ENCODE measurements around the gene UCK2.

UCK2 gene

DNA sequence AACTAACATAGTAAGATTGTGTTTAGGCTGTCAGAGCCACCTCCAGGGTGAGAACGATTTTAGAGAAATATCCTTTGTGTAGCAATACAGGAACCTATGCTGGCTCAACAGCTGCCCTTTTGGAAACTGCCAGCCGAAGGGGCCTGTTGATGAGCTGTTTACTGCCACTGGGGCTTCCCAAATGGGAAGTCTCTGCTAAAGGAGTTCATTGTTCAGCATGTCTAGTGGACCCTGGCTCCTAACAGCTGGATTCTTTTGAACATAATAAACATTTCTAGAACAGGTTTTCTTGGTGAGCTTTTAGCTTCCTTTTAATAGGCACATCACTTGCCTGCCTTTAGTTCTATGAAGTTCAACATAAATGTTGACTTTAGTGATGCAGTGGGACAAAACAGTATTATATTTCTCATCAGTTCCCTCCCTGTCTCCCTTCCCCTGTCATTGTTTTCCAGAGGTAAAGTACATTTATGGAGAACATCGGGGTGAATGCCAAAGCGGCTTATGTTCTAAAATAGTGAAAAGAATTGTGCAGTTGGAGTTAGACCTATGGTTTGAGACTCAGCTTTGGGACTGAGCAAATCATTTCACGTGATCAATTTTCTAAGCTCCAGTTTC is 57.4 kb downstream of the UCK2 start:
- DNase-seq (ENCODE audit: insufficient read length, low spot score) (no peak), FAIRE-seq (no peak)
- TF ChIP-seq POLR2A (IDR thresholded peaks at IDR 0.05; ENCODE audit: low read depth, low read length), result no peak

GRCh38 chr1:165885305-165885694 is 57.9 kb downstream of the UCK2 start:
- no peak for FAIRE-seq
- TF ChIP-seq POLR2A (IDR thresholded peaks at IDR 0.05; ENCODE audit: low read depth, low read length), result no peak

GRCh38 chr1:165886193-165886592 is 58.8 kb downstream of the UCK2 start:
- TF ChIP-seq POLR2A (IDR thresholded peaks at IDR 0.05; ENCODE audit: low read depth, low read length), result no peak
- DNase-seq (ENCODE audit: insufficient read length, low spot score), result no peak
- no peak for FAIRE-seq

More at GRCh38 chr1:165885305-165885694, 57.9 kb downstream of the UCK2 start:
- no peak for DNase-seq (ENCODE audit: insufficient read length, low spot score)

GRCh38 chr1:165886983-165887382 is 59.6 kb downstream of the UCK2 start:
- no peak for TF ChIP-seq POLR2A (IDR thresholded peaks at IDR 0.05; ENCODE audit: low read depth, low read length)
- DNase-seq (ENCODE audit: insufficient read length, low spot score) (no peak), FAIRE-seq (no peak)

- DNase-seq (ENCODE audit: insufficient read length, low spot score) (no peak), FAIRE-seq (no peak)
- no peak for TF ChIP-seq POLR2A (IDR thresholded peaks at IDR 0.05; ENCODE audit: low read depth, low read length)
Observed at GRCh38 chr1:165887877-165888551, 60.6 kb downstream of the UCK2 start.

DNA sequence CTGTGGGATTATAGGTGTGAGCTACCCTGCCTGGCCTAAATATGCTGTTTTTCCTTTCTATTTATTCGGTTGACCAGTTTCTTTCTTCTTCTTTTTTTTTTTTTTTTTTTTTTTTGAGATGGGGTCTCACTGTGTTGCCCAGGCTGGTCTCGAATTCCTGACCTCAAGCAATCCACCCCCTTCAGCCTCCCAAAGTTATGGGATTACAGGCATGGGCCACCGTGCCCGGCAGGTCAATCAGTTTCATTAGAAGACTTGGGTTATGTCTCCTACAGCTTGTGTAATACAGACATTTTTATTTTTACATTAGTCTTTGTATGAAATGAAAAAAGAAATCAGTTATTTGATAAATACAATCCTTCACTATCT is 61.1 kb downstream of the UCK2 start:
- TF ChIP-seq POLR2A (IDR thresholded peaks at IDR 0.05; ENCODE audit: low read depth, low read length), result no peak
- DNase-seq (ENCODE audit: insufficient read length, low spot score), result no peak
- FAIRE-seq, result no peak

- no peak for FAIRE-seq
- no peak for DNase-seq (ENCODE audit: insufficient read length, low spot score)
- no peak for TF ChIP-seq POLR2A (IDR thresholded peaks at IDR 0.05; ENCODE audit: low read depth, low read length)
Observed at GRCh38 chr1:165890684-165891083, 63.3 kb downstream of the UCK2 start.

GRCh38 chr1:165891111-165891860 is 63.9 kb downstream of the UCK2 start:
- no peak for DNase-seq (ENCODE audit: insufficient read length, low spot score)
- no peak for FAIRE-seq
- no peak for TF ChIP-seq POLR2A (IDR thresholded peaks at IDR 0.05; ENCODE audit: low read depth, low read length)

- no peak for TF ChIP-seq POLR2A (IDR thresholded peaks at IDR 0.05; ENCODE audit: low read depth, low read length)
- FAIRE-seq, result no peak
- DNase-seq (ENCODE audit: insufficient read length, low spot score), result no peak
Observed at GRCh38 chr1:165892935-165893334, 65.5 kb downstream of the UCK2 start.

- no peak for DNase-seq (ENCODE audit: insufficient read length, low spot score)
- no peak for FAIRE-seq
- TF ChIP-seq POLR2A (IDR thresholded peaks at IDR 0.05; ENCODE audit: low read depth, low read length), result no peak
Observed at GRCh38 chr1:165893507-165893906, 66.1 kb downstream of the UCK2 start.

GRCh38 chr1:165894591-165894990 is 67.2 kb downstream of the UCK2 start:
- no peak for TF ChIP-seq POLR2A (IDR thresholded peaks at IDR 0.05; ENCODE audit: low read depth, low read length)
- no peak for FAIRE-seq
- no peak for DNase-seq (ENCODE audit: insufficient read length, low spot score)

DNA sequence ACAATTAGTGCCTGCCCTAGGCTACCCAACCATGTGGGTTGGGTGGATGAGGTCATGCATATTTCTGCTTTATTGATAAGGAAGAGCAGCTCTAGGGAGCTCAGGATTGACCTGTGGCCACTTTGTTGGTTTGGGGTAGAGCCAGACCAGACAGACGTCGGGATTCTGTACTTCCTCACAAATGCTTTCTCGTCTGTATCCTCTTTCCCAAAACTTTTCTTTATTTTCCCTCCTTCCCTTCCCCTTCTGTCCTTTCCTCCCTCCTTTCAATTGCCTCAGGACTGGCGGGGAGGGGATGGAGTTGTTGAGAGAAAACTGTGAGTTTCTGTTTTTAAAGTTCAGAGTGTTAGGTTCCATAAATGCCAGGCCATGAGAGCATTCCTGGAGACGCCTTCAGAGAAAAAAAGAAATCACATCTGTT is 68.0 kb downstream of the UCK2 start:
- no peak for TF ChIP-seq POLR2A (IDR thresholded peaks at IDR 0.05; ENCODE audit: low read depth, low read length)
- DNase-seq (ENCODE audit: insufficient read length, low spot score) (no peak), FAIRE-seq (no peak)

GRCh38 chr1:165896277-165896676 is 68.9 kb downstream of the UCK2 start:
- DNase-seq (ENCODE audit: insufficient read length, low spot score) (peak; percentile 57), FAIRE-seq (no peak)
- TF ChIP-seq POLR2A (IDR thresholded peaks at IDR 0.05; ENCODE audit: low read depth, low read length), result no peak

All from H54 (cell line).